GM12878 (cell line): ENCODE data around the gene AP3D1. TPM values are rescaled to one million over a fixed set of nuclear protein-coding genes. Genes with fewer than 3 reads are reported as not detected.

Experiments
- ATAC-seq: fragments of 200-7000 bp; cut with Tn5 transposase; 3 replicates; pipeline ENCODE4 v1.9.1; 2020; ENCODE audit warnings: mild to moderate bottlenecking, moderate library complexity
- BruUV-seq: library from RNA; stranded (reverse); fragments of 400-500 nt; replicated peaks from 2 replicates; lab custom pipeline; 2021; lab: Mats Ljungman, UMichigan
- CTCF ChIA-PET: fragments of 300-600 bp; sonication (Branson Sonifier 250); formaldehyde crosslinking; extraction: SDS; loops from one replicate; lab custom pipeline; 2021; ENCODE audit warnings: inconsistent platforms; lab: Yijun Ruan, JAX
- POLR2A ChIA-PET: fragments of 350-600 bp; formaldehyde crosslinking; extraction: SDS; loops from one replicate; lab custom pipeline; 2021; ENCODE audit warnings: inconsistent platforms; lab: Charles Lee
- RAD21 ChIA-PET: fragments of 300-600 bp; sonication (Branson Sonifier 250); formaldehyde crosslinking; loops from one replicate; lab custom pipeline; 2023; ENCODE audit warnings: antibody characterized with exemption; ENCODE audit not compliant: unreplicated experiment; lab: Charles Lee
- SMC1A ChIA-PET: fragments of 300-600 bp; sonication (Branson Sonifier 250); formaldehyde crosslinking; loops from one replicate; lab custom pipeline; 2023; ENCODE audit not compliant: unreplicated experiment, uncharacterized antibody; lab: Charles Lee
- DNase-seq: peaks from one replicate; pipeline ENCODE4 v3.0.0-alpha.2; 2011; ENCODE audit warnings: low read depth, low spot score
- FAIRE-seq: peaks from 3 replicates; lab custom pipeline; 2011; peaks lifted over from hg19 to GRCh38; lab: Jason Lieb, UNC
- H2AFZ ChIP-seq: 2 replicates; pipeline ENCODE4 v1.6.0; 2011; ENCODE audit warnings: low read depth, low read length, control low read depth; ENCODE audit not compliant: control insufficient read depth
- H3K27ac ChIP-seq: 2 replicates; pipeline ENCODE4 v1.5.1; 2011; ENCODE audit warnings: control low read depth; ENCODE audit not compliant: control insufficient read depth, insufficient read depth
- H3K27me3 ChIP-seq, 2 experiments: replicated peaks in 1 of 2; 2 replicates each; pipeline versions ENCODE4 v1.6.0 to v1.6.1; 2011; ENCODE audit warnings: low read length in 1 of 2; ENCODE audit not compliant: control insufficient read depth in 2 of 2, insufficient read depth in 2 of 2
- H3K36me3 ChIP-seq, 2 experiments: 2 replicates each; pipeline ENCODE4 v1.5.1; 2011; ENCODE audit warnings: low read length in 1 of 2; ENCODE audit not compliant: control insufficient read depth in 2 of 2, insufficient read depth in 2 of 2
- H3K4me1 ChIP-seq: 2 replicates; pipeline ENCODE4 v1.6.1; 2011; ENCODE audit warnings: mild to moderate bottlenecking, low read length, moderate library complexity, mixed read lengths; ENCODE audit not compliant: control insufficient read depth, insufficient read depth
- H3K4me2 ChIP-seq: 2 replicates; pipeline ENCODE4 v1.6.0; 2011; ENCODE audit warnings: control low read depth; ENCODE audit not compliant: control insufficient read depth, insufficient read depth
- H3K4me3 ChIP-seq: fragments of 200-600 bp; sonication (generic); 2 replicates; pipeline ENCODE4 v1.5.1; 2016
- H3K79me2 ChIP-seq: 2 replicates; pipeline ENCODE4 v1.6.0; 2011; ENCODE audit warnings: low read length; ENCODE audit not compliant: control insufficient read depth, insufficient read depth
- H3K9ac ChIP-seq: 2 replicates; pipeline ENCODE4 v1.8.0; 2011; ENCODE audit warnings: low read length, control low read depth, mixed read lengths; ENCODE audit not compliant: control insufficient read depth, insufficient read depth
- H3K9me3 ChIP-seq: replicated peaks from 3 replicates; pipeline ENCODE4 v1.5.1; 2011; ENCODE audit warnings: mild to moderate bottlenecking, low read length; ENCODE audit not compliant: control insufficient read depth, insufficient read depth
- H4K20me1 ChIP-seq: 2 replicates; pipeline ENCODE4 v1.6.0; 2011; ENCODE audit not compliant: control insufficient read depth, insufficient read depth
- NR2C1 ChIP-seq: fragments of 450-650 bp; IDR thresholded peaks from 2 replicates; pipeline ENCODE4 v1.6.1; 2017; ENCODE audit warnings: antibody characterized with exemption, mild to moderate bottlenecking, moderate library complexity
- POLR2A ChIP-seq: IDR thresholded peaks from 2 replicates; pipeline ENCODE4 v1.6.1; 2011; ENCODE audit warnings: low read depth, mild to moderate bottlenecking, low read length
- RB1 ChIP-seq: fragments of 450-650 bp; formaldehyde crosslinking; IDR thresholded peaks from 2 replicates; pipeline ENCODE4 v1.6.1; 2017; ENCODE audit warnings: mild to moderate bottlenecking, borderline replicate concordance
- WGBS: methylation state at CpG from one replicate; pipeline ENCODE4 v1.1.6; 2016; ENCODE audit warnings: low lambda C conversion rate; ENCODE audit not compliant: insufficient replicate concordance, insufficient coverage; ENCODE audit errors: missing lambda C conversion rate; 5-methylcytosine and 5-hydroxymethylcytosine counted together
- in situ Hi-C: fragments of 300-500 bp; cut with MboI; formaldehyde crosslinking; loops from 9 replicates; pipeline ENCODE4 v1.14.3; 2018; ENCODE audit warnings: mixed read lengths
- intact Hi-C: fragments of 100-400 bp; cut with micrococcal nuclease; formaldehyde crosslinking; loops from one replicate; pipeline ENCODE4 v1.14.2; 2022; ENCODE audit not compliant: unreplicated experiment
- polyA plus RNA-seq, 11 experiments: library from polyadenylated mRNA; depleted of rRNA in 4 of 11; unstranded in 6 of 11; stranded (reverse) in 5 of 11; fragments of >200 nt; fragmentation: Nextera tagmentation in 4 of 11; fragmentation: Illumina TruSeq in 1 of 11; extraction: Ambion mirVana in 4 of 11; extraction: Trizol in 1 of 11; gene quantifications; 1 replicate in 1 of 11; 2 replicates in 10 of 11; pipeline versions ENCODE4 v1.2.1 to v1.2.3, GENCODE V29; 2011 to 2016; ENCODE audit warnings: inconsistent platforms in 2 of 11, missing spikeins in 2 of 11, low read depth in 1 of 11
- total RNA-seq, 4 experiments: library from RNA; depleted of rRNA in 3 of 4; stranded (reverse); fragments of >200 nt in 3 of 4; fragmentation: Illumina TruSeq in 1 of 4; extraction: Trizol in 1 of 4; gene quantifications; 2 replicates each; pipeline versions ENCODE4 v1.2.1 to v1.2.3, GENCODE V29; 2013 to 2021
- TF ChIP-seq, protein P1 (sequence below): fragments of 450-650 bp; IDR thresholded peaks from 2 replicates; pipeline ENCODE4 v1.6.1; 2018; ENCODE audit warnings: mild to moderate bottlenecking, low read depth, moderate library complexity; ENCODE audit not compliant: partially characterized antibody

AP3D1 gene
- total and polyA plus RNA-seq, 10 of the 15 experiments (the other 5 are each of a cell fraction or from before 2014, with no cell fraction given): 1.5 to 108 (median 59.1) TPM

DNA sequence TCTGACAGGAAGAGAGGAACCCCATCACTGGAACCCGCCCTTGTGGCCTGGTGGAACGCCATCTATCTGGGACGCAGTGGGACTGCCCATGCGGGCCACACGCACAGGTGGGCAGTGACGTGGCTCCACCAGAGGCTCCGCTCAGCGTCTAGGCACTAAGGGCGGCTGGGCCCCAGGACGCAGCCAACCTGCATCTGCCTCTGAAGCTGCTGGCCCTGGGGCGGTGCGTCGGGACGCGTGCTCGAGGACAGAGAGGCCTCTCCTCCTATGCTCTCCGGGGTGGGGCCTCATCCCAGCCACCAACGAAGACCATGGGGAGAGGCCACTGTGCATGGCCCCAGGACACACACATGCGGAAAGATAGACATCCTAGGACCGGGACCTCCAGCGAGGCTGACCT is 36.5 kb downstream of the AP3D1 start:
- no TSS peak for BruUV-seq
- ChIA-PET RAD21 (no interaction called here), POLR2A (no interaction called here), SMC1A (no interaction called here), CTCF (no interaction called here)
- DNase-seq (no peak), FAIRE-seq (no peak), ATAC-seq (no peak)
- 95% methylated on average over 21 of the region's 21 CpGs for WGBS
- Histone ChIP-seq H2AFZ (no peak overlapping the region), H3K4me2 (no peak overlapping the region), H3K79me2 (no peaks in the 10 kb centered on the region), H3K9ac (no peak overlapping the region), H3K9me3 (no peaks in the 10 kb centered on the region), H3K4me3 (no peak overlapping the region), H3K4me1 (no peaks in the 10 kb centered on the region), H3K27ac (no peak overlapping the region), H3K36me3 (peaks cover 12 to 79% of the 10 kb centered on the region in 2 experiments; a peak in 3 of 4 replicates), H3K27me3 (no peaks in the 10 kb centered on the region), H4K20me1 (no peaks in the 10 kb centered on the region)
- in situ Hi-C loops: no loop called here
- peak; percentile 43; the same call in 1 of the 2 replicates for TF ChIP-seq POLR2A
- TF ChIP-seq, protein P1, sequence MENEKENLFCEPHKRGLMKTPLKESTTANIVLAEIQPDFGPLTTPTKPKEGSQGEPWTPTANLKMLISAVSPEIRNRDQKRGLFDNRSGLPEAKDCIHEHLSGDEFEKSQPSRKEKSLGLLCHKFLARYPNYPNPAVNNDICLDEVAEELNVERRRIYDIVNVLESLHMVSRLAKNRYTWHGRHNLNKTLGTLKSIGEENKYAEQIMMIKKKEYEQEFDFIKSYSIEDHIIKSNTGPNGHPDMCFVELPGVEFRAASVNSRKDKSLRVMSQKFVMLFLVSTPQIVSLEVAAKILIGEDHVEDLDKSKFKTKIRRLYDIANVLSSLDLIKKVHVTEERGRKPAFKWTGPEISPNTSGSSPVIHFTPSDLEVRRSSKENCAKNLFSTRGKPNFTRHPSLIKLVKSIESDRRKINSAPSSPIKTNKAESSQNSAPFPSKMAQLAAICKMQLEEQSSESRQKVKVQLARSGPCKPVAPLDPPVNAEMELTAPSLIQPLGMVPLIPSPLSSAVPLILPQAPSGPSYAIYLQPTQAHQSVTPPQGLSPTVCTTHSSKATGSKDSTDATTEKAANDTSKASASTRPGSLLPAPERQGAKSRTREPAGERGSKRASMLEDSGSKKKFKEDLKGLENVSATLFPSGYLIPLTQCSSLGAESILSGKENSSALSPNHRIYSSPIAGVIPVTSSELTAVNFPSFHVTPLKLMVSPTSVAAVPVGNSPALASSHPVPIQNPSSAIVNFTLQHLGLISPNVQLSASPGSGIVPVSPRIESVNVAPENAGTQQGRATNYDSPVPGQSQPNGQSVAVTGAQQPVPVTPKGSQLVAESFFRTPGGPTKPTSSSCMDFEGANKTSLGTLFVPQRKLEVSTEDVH: no peak
- intact Hi-C loops: no loop called here

DNA sequence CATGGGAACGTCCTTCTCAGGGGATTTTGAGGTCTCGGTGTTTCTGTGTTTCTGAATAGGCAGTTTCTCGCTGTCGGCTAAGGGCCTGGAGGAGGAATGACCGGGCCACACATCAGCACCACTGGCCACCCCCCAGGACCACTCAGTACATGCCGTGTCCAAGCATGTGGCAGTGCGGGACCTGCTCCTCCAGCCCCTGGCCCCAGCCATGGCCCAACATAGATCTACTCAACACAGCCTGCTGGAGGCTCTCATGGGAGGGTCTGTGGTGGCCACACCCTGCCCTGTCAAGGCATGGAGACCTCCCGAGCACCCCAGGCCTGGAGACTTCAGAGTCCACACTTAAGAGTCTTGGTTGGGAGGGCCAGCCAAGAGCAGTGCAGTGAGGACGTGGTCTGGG is 37.1 kb downstream of the AP3D1 start:
- DNase-seq: no peak
- ChIA-PET POLR2A (no interaction called here), CTCF (no interaction called here)

More for the DNA sequence above, 37.1 kb downstream of the AP3D1 start:
- Histone ChIP-seq H3K4me2 (no peak overlapping the region), H3K27me3 (no peaks in the 10 kb centered on the region), H3K27ac (no peak overlapping the region), H4K20me1 (no peaks in the 10 kb centered on the region), H3K79me2 (no peaks in the 10 kb centered on the region), H3K4me3 (no peak overlapping the region), H3K9ac (no peak overlapping the region), H3K9me3 (no peaks in the 10 kb centered on the region), H2AFZ (no peak overlapping the region), H3K4me1 (no peaks in the 10 kb centered on the region), H3K36me3 (peaks cover 12 to 84% of the 10 kb centered on the region in 2 experiments; a peak in 3 of 4 replicates)
- SMC1A ChIA-PET: no interaction called here
- RAD21 ChIA-PET: no interaction called here
- 66% methylated on average over 8 of the region's 9 CpGs for WGBS
- BruUV-seq: no TSS peak
- ATAC-seq: no peak
- in situ Hi-C loops: no loop called here
- intact Hi-C loops: no loop called here
- FAIRE-seq: no peak
- TF ChIP-seq NR2C1: no peak
- no peak for TF ChIP-seq RB1
